HEK293 (cell line): Measurements from ENCODE around the gene NFIL3.
A peak's percentile ranks its signal among the peaks of the same experiment; 100 is the strongest.

Experiments used
- CTCF ChIA-PET: fragments of 350-600 bp; formaldehyde crosslinking; extraction: SDS; loops from one replicate; lab custom pipeline; 2021; ENCODE audit warnings: antibody characterized with exemption; lab: Yijun Ruan, JAX
- POLR2A ChIA-PET: fragments of 300-600 bp; formaldehyde crosslinking; extraction: SDS; loops from one replicate; lab custom pipeline; 2020; ENCODE audit warnings: antibody characterized with exemption, inconsistent platforms; lab: Yijun Ruan, JAX
- H3K27ac ChIP-seq: fragments of 200-500 bp; sonication (Bioruptor generic); 2 replicates; pipeline ENCODE4 v1.5.1; 2014; ENCODE audit warnings: low read depth, low read length, control low read depth, inconsistent platforms; ENCODE audit errors: extremely low read depth
- H3K36me3 ChIP-seq, 2 experiments: fragments of 200-500 bp in 1 of 2; sonication (Bioruptor generic) in 1 of 2; 1 replicate in 1 of 2; 2 replicates in 1 of 2; pipeline ENCODE4 v1.5.1; 2014 to 2017; ENCODE audit warnings: inconsistent platforms in 2 of 2, low read length in 2 of 2; ENCODE audit not compliant: control insufficient read depth in 2 of 2, insufficient read depth in 1 of 2
- H3K4me1 ChIP-seq: fragments of 200-500 bp; sonication (Bioruptor generic); 2 replicates; pipeline ENCODE4 v1.5.1; 2014; ENCODE audit warnings: mild to moderate bottlenecking, low read length, inconsistent platforms; ENCODE audit not compliant: control insufficient read depth, insufficient read depth
- H3K4me3 ChIP-seq: 2 replicates; pipeline ENCODE4 v1.5.1; 2011; ENCODE audit warnings: low read depth, mild to moderate bottlenecking, control low read depth, low read length, moderate library complexity
- H3K9me3 ChIP-seq: fragments of 200-500 bp; sonication (Bioruptor generic); 2 replicates; pipeline ENCODE4 v1.5.1; 2014; ENCODE audit warnings: low read depth, low read length, inconsistent platforms; ENCODE audit not compliant: control insufficient read depth, insufficient read depth
- BCL6B ChIP-seq: fragments of 450-650 bp; formaldehyde crosslinking; IDR thresholded peaks from 2 replicates; pipeline ENCODE4 v1.5.1; 2017; ENCODE audit warnings: missing biosample characterization, missing genetic modification characterization
- GLIS2 ChIP-seq: fragments of 450-650 bp; formaldehyde crosslinking; IDR thresholded peaks from 2 replicates; pipeline ENCODE4 v1.5.1; 2016; ENCODE audit warnings: missing biosample characterization, missing genetic modification characterization
- SP3 ChIP-seq: fragments of 450-650 bp; formaldehyde crosslinking; IDR thresholded peaks from 2 replicates; pipeline ENCODE4 v1.5.1; 2016; ENCODE audit warnings: missing biosample characterization, missing genetic modification characterization
- ZFHX2 ChIP-seq: fragments of 450-650 bp; formaldehyde crosslinking; conservative IDR thresholded peaks from 2 replicates; pipeline ENCODE4 v1.5.1; 2016; ENCODE audit warnings: missing biosample characterization, missing genetic modification characterization
- ZFP3 ChIP-seq: fragments of 450-650 bp; formaldehyde crosslinking; IDR thresholded peaks from 2 replicates; pipeline ENCODE4 v1.5.1; 2016; ENCODE audit warnings: low read depth, missing biosample characterization, missing genetic modification characterization
- ZFP69B ChIP-seq: fragments of 450-650 bp; formaldehyde crosslinking; IDR thresholded peaks from 2 replicates; pipeline ENCODE4 v1.5.1; 2016; ENCODE audit warnings: missing biosample characterization, missing genetic modification characterization
- ZNF2 ChIP-seq: fragments of 450-650 bp; formaldehyde crosslinking; IDR thresholded peaks from 2 replicates; pipeline ENCODE4 v1.5.1; 2016; ENCODE audit warnings: missing biosample characterization, missing genetic modification characterization
- ZNF202 ChIP-seq: fragments of 450-650 bp; formaldehyde crosslinking; IDR thresholded peaks from 2 replicates; pipeline ENCODE4 v1.5.1; 2016; ENCODE audit warnings: missing biosample characterization, missing genetic modification characterization, borderline replicate concordance
- ZNF335 ChIP-seq: fragments of 450-650 bp; formaldehyde crosslinking; conservative IDR thresholded peaks from 2 replicates; pipeline ENCODE4 v1.5.1; 2016; ENCODE audit warnings: missing biosample characterization, missing genetic modification characterization
- ZNF341 ChIP-seq: fragments of 450-650 bp; formaldehyde crosslinking; IDR thresholded peaks from 2 replicates; pipeline ENCODE4; 2016; ENCODE audit warnings: low read depth, missing biosample characterization, missing genetic modification characterization
- ZNF473 ChIP-seq: fragments of 450-650 bp; formaldehyde crosslinking; IDR thresholded peaks from 2 replicates; pipeline ENCODE4 v1.5.1; 2017; ENCODE audit warnings: missing biosample characterization, missing genetic modification characterization
- ZNF530 ChIP-seq: fragments of 450-650 bp; formaldehyde crosslinking; IDR thresholded peaks from 2 replicates; pipeline ENCODE4 v1.5.1; 2016; ENCODE audit warnings: low read depth, missing biosample characterization, missing genetic modification characterization
- ZNF658 ChIP-seq: fragments of 450-650 bp; formaldehyde crosslinking; IDR thresholded peaks from 2 replicates; pipeline ENCODE4; 2016; ENCODE audit warnings: missing biosample characterization, missing genetic modification characterization
- ZNF776 ChIP-seq: fragments of 450-650 bp; formaldehyde crosslinking; IDR thresholded peaks from 2 replicates; pipeline ENCODE4 v1.5.0; 2017; ENCODE audit warnings: missing biosample characterization, missing genetic modification characterization, borderline replicate concordance
- ZNF777 ChIP-seq: fragments of 450-650 bp; formaldehyde crosslinking; IDR thresholded peaks from 2 replicates; pipeline ENCODE4 v1.5.1; 2017; ENCODE audit warnings: missing biosample characterization, missing genetic modification characterization, borderline replicate concordance
- TF ChIP-seq, protein P1 (sequence below): fragments of 450-650 bp; formaldehyde crosslinking; IDR thresholded peaks from 2 replicates; pipeline ENCODE4 v1.5.1; 2016; ENCODE audit warnings: missing biosample characterization, missing genetic modification characterization
- TF ChIP-seq, protein P2 (sequence below): fragments of 450-650 bp; formaldehyde crosslinking; IDR thresholded peaks from 2 replicates; pipeline ENCODE4 v1.5.1; 2017; ENCODE audit warnings: missing biosample characterization, missing genetic modification characterization
- TF ChIP-seq, protein P3 (sequence below): fragments of 450-650 bp; formaldehyde crosslinking; optimal IDR thresholded peaks from 2 replicates; pipeline ENCODE3; 2016; ENCODE audit warnings: missing biosample characterization, mild to moderate bottlenecking, missing genetic modification characterization
- TF ChIP-seq, protein P4 (sequence below): fragments of 450-650 bp; formaldehyde crosslinking; IDR thresholded peaks from 2 replicates; pipeline ENCODE4 v1.5.1; 2016; ENCODE audit warnings: missing biosample characterization, missing genetic modification characterization
- TF ChIP-seq, protein P5 (sequence below): fragments of 450-650 bp; formaldehyde crosslinking; IDR thresholded peaks from 2 replicates; pipeline ENCODE4 v1.5.1; 2016; ENCODE audit warnings: missing biosample characterization, missing genetic modification characterization

NFIL3 gene

GRCh38 chr9:91421971-91422757, 1.5 kb downstream of the NFIL3 start:
- peaks cover 8% of the 10 kb centered on the region; the same call in 1 of the 2 replicates for H3K4me1 ChIP-seq
- peak overlapping the region; percentile 76 for H3K4me3 ChIP-seq
- H3K27ac ChIP-seq, result no peak overlapping the region
- H3K9me3 ChIP-seq, result no peaks in the 10 kb centered on the region
- H3K36me3 ChIP-seq, result no peaks in the 10 kb centered on the region
- POLR2A ChIA-PET, result interaction anchor here (0.7 to 1.7 kb wide), 4 partner anchors 93 to 356 kb away, joined by 4 to 8 read pairs (median 5); no protein-coding TSS in a partner anchor
- CTCF ChIA-PET, result interaction anchor here (0.5 to 2.0 kb wide), 7 partner anchors 56 to 908 kb away, joined by 3 to 10 read pairs (median 4); no protein-coding TSS in a partner anchor
- TF ChIP-seq BCL6B (peak; percentile 63), ZNF530 (tag by site-specific recombination) (no peak), ZNF341 (peak; percentile 61), ZNF2 (no peak)
- TF ChIP-seq, protein P1, sequence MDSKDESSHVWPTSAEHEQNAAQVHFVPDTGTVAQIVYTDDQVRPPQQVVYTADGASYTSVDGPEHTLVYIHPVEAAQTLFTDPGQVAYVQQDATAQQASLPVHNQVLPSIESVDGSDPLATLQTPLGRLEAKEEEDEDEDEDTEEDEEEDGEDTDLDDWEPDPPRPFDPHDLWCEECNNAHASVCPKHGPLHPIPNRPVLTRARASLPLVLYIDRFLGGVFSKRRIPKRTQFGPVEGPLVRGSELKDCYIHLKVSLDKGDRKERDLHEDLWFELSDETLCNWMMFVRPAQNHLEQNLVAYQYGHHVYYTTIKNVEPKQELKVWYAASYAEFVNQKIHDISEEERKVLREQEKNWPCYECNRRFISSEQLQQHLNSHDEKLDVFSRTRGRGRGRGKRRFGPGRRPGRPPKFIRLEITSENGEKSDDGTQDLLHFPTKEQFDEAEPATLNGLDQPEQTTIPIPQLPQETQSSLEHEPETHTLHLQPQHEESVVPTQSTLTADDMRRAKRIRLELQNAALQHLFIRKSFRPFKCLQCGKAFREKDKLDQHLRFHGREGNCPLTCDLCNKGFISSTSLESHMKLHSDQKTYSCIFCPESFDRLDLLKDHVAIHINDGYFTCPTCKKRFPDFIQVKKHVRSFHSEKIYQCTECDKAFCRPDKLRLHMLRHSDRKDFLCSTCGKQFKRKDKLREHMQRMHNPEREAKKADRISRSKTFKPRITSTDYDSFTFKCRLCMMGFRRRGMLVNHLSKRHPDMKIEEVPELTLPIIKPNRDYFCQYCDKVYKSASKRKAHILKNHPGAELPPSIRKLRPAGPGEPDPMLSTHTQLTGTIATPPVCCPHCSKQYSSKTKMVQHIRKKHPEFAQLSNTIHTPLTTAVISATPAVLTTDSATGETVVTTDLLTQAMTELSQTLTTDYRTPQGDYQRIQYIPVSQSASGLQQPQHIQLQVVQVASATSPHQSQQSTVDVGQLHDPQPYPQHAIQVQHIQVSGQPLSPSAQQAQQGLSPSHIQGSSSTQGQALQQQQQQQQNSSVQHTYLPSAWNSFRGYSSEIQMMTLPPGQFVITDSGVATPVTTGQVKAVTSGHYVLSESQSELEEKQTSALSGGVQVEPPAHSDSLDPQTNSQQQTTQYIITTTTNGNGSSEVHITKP (tag by site-specific recombination), result peak; percentile 82
- TF ChIP-seq, protein P2, sequence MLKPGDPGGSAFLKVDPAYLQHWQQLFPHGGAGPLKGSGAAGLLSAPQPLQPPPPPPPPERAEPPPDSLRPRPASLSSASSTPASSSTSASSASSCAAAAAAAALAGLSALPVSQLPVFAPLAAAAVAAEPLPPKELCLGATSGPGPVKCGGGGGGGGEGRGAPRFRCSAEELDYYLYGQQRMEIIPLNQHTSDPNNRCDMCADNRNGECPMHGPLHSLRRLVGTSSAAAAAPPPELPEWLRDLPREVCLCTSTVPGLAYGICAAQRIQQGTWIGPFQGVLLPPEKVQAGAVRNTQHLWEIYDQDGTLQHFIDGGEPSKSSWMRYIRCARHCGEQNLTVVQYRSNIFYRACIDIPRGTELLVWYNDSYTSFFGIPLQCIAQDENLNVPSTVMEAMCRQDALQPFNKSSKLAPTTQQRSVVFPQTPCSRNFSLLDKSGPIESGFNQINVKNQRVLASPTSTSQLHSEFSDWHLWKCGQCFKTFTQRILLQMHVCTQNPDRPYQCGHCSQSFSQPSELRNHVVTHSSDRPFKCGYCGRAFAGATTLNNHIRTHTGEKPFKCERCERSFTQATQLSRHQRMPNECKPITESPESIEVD, result 0 out of 2 replicates have a peak, but pooled peaks have one; percentile 12

GRCh38 chr9:91421128-91421765, 2.4 kb downstream of the NFIL3 start:
- Histone ChIP-seq H3K36me3 (no peaks in the 10 kb centered on the region), H3K4me3 (peak overlapping the region; percentile 76), H3K27ac (no peak overlapping the region; the same call in 1 of the 2 replicates), H3K4me1 (peaks cover 8% of the 10 kb centered on the region; the same call in 1 of the 2 replicates), H3K9me3 (no peaks in the 10 kb centered on the region)
- ChIA-PET POLR2A (interaction anchor here (0.7 to 1.7 kb wide), 3 partner anchors 94 to 355 kb away, joined by 4 to 8 read pairs (median 6); no protein-coding TSS in a partner anchor), CTCF (interaction anchor here (0.6 to 2.0 kb wide), 8 partner anchors 27 to 507 kb away, joined by 3 to 10 read pairs (median 4); no protein-coding TSS in a partner anchor)
- TF ChIP-seq ZNF658 (tag by site-specific recombination) (no peak), ZNF473 (tag by site-specific recombination) (no peak), ZNF202 (no peak), ZFP3 (tag by site-specific recombination) (no peak), ZNF335 (tag by site-specific recombination) (0 out of 2 replicates have a peak, but pooled peaks have one; percentile 32), SP3 (tag by site-specific recombination) (peak; percentile 28; the same call in 1 of the 2 replicates), ZNF777 (tag by site-specific recombination) (no peak), ZFP69B (tag by site-specific recombination) (no peak), ZNF776 (tag by site-specific recombination) (no peak), GLIS2 (peak; percentile 92), ZFHX2 (tag by site-specific recombination) (no peak)
- TF ChIP-seq, protein P3, sequence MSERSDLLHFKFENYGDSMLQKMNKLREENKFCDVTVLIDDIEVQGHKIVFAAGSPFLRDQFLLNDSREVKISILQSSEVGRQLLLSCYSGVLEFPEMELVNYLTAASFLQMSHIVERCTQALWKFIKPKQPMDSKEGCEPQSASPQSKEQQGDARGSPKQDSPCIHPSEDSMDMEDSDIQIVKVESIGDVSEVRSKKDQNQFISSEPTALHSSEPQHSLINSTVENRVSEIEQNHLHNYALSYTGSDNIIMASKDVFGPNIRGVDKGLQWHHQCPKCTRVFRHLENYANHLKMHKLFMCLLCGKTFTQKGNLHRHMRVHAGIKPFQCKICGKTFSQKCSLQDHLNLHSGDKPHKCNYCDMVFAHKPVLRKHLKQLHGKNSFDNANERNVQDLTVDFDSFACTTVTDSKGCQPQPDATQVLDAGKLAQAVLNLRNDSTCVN, result peak; percentile 42
- TF ChIP-seq, protein P4, sequence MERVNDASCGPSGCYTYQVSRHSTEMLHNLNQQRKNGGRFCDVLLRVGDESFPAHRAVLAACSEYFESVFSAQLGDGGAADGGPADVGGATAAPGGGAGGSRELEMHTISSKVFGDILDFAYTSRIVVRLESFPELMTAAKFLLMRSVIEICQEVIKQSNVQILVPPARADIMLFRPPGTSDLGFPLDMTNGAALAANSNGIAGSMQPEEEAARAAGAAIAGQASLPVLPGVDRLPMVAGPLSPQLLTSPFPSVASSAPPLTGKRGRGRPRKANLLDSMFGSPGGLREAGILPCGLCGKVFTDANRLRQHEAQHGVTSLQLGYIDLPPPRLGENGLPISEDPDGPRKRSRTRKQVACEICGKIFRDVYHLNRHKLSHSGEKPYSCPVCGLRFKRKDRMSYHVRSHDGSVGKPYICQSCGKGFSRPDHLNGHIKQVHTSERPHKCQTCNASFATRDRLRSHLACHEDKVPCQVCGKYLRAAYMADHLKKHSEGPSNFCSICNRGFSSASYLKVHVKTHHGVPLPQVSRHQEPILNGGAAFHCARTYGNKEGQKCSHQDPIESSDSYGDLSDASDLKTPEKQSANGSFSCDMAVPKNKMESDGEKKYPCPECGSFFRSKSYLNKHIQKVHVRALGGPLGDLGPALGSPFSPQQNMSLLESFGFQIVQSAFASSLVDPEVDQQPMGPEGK (tag by site-specific recombination), result 0 out of 2 replicates have a peak, but pooled peaks have one; percentile 31
- TF ChIP-seq, protein P5, sequence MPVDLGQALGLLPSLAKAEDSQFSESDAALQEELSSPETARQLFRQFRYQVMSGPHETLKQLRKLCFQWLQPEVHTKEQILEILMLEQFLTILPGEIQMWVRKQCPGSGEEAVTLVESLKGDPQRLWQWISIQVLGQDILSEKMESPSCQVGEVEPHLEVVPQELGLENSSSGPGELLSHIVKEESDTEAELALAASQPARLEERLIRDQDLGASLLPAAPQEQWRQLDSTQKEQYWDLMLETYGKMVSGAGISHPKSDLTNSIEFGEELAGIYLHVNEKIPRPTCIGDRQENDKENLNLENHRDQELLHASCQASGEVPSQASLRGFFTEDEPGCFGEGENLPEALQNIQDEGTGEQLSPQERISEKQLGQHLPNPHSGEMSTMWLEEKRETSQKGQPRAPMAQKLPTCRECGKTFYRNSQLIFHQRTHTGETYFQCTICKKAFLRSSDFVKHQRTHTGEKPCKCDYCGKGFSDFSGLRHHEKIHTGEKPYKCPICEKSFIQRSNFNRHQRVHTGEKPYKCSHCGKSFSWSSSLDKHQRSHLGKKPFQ (tag by site-specific recombination), result no peak
